GM19467 (cell line): ENCODE data around the gene P2RY2.
"Not testable (repeated sequence)": the region's sequence is repeated elsewhere in the genome, so short reads cannot be mapped to it uniquely, and the experiment has no call there.

Source experiments
- ATAC-seq: cut with Tn5 transposase; IDR thresholded peaks from one replicate; pipeline ENCODE4 v1.9.1; 2021; ENCODE audit warnings: mild to moderate bottlenecking, moderate library complexity; ENCODE audit not compliant: unreplicated experiment

The P2RY2 gene

GRCh38 chr11:73265853-73266645 is 48.0 kb downstream of the P2RY2 start:
- no peak for ATAC-seq

DNA sequence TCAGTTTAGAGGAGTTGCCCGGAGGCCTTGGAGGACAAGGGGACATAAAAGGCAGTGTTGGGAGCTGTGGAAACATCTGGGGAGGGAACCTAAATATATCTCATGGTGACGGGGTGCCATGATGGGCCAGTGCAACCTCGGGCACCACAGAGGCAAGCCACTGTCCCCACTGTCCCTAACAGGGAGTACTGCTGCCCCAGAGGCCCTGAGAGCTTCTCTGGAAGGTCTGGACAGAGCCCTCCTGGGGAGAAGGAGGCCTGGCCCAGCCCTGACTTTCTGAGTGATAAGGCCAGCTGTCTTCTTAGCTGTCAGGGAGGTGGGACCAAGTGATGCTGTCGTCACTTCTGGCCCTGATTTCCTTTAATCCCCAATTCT is 48.6 kb downstream of the P2RY2 start:
- no peak for ATAC-seq

DNA sequence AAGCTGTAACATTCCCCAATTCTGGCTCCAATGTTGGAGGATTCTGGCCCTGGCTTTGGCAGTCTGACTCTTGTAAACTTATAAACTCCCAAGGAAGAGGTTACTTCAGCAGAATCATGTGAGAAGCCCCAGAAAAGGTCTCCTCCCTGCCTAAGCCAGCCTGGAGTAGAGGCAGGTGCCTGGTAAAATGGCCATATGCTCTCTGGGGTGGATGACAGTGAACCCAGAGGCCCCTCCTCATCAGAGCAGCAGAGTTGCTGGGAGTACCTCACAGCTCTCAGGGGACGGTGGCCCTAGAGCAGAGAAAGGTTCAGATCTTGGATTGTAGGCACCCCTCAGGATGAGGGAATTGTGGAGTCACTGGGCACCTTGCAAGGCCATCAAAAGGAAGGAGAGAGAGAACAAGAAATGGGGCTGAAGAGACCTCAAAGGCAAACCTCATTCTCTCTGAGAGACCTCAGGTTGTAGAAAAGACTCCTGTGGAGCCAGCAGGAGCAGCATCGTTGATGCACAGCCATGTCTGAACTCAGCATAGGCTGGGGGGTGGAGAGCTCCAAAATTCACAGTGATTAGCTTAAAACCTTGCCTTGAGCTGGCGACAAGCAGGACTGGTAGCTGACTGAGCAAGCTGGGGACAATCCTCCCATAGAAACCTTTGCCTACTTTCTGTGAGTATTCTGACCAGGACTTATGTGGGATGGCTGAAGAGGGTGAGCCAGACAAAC is 49.2 kb downstream of the P2RY2 start:
- ATAC-seq = no peak

DNA sequence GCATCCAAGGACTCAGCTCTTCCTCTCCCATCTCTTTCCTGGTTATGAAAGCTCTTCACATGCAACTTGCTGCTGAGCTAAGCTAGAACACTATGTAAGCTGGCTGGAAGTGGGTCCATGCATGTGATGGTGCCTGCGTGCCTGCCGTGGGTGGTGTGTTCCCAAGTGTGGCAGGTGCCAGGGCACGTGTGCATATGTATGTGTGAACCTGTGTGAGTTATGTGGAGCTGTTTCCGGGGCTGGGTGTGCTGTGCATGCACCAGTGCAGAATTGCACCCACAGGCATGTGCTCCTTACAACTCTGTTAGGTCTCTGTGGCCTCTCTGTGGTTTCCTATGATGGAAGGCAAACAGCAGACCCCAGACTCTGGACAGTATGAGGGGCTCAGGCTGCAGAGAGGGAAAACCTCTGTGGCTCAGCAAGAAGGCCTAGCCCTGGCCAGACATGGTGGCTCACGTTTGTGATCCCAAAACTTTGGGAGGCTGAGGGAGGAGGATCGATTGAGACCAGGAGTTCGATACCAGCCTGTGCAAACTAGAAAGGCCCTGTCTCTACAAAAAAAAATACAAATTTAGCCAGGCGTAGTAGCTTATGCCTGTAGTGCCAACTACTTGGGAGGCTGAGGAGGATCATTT is 49.9 kb downstream of the P2RY2 start:
- ATAC-seq = no peak

DNA sequence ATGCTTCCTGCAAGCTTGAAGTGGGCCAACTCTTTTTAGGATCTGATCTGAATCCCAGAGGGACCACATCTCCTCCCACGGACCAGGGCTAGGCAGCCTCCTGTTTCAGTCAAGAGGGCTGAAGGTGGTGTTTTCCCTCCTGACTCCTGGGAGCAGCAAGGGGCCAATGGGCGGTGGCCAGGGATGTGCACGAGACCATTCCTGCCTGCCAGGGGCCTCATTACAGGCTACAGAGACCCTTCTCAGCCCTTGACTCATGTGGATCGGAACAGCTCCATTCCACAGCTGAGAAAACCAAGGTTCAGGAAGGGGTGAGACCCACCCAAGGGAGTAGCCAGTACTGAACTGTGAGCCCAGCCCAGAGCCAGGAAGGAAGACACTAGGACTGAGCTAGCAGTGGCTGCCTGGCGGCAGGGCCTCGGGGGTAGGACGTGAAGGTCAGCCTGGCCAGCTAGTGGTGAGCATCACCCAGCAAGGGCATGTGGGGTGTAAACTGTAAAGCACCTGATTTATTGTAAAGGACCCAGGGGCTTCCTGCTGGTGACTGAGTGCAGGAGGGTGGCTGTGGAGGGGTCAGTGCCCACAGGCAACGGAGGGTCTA is 50.7 kb downstream of the P2RY2 start:
- ATAC-seq = no peak

DNA sequence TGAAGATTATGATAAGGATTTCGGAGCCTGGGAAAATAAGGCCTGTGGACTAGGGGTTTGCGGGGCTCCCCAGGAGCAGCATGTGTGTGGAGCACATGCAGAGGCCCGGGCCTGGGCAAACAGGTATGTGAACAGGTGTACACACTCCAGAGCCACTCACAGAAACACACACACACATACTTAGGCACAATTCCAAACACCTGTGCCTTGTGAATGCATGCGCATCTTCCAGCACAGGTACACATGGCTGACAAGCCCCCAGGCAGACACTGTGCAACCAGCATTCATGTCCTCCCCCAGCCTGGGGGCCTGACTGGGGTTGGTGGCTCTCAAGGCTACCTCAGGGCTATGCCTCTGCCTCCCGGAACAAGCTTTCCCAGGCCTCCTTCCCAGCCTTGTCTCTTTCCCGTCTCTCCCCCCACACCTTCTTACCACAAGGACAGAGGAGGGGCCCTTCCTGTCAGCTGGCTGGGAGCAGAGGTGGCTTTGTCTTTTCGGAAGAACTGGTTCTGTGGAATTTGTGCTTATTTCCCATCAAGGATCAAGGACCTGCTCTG is 51.5 kb downstream of the P2RY2 start:
- no peak for ATAC-seq

- ATAC-seq = no peak
These were observed 52.2 kb downstream of the P2RY2 start for GRCh38 chr11:73270016-73270854.

DNA sequence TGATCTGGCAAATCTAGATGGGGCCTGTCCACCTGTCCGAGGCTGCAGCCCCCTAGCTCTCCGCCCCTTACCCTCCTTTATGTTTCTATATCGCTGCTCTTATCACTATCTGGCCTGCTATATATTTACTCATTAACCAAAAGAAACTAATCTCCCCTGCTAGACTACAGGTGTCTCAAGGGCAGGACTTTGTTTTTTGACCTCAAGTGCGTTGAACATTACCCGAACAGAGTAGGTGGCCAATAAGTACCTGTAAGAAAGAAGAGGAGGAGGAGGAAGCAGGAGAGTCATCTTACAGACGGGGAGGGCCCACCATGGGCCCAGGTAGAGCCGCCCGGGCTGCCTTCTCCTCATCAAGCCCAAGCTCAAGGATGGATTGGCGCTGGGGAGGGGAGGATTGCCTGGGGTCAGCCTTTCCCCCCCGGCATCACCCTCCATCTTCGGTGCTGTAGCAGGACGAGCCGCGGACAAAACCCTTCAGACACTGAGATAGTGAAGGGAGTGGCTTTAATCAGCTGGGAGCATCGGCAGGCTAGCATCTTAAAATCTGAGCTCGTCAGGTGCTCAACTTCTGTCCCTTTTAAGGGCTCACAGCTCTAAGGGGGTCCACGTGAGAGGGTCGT is 52.9 kb downstream of the P2RY2 start:
- ATAC-seq = no peak

GRCh38 chr11:73271478-73271865 is 53.4 kb downstream of the P2RY2 start:
- ATAC-seq = not testable (repeated sequence)

DNA sequence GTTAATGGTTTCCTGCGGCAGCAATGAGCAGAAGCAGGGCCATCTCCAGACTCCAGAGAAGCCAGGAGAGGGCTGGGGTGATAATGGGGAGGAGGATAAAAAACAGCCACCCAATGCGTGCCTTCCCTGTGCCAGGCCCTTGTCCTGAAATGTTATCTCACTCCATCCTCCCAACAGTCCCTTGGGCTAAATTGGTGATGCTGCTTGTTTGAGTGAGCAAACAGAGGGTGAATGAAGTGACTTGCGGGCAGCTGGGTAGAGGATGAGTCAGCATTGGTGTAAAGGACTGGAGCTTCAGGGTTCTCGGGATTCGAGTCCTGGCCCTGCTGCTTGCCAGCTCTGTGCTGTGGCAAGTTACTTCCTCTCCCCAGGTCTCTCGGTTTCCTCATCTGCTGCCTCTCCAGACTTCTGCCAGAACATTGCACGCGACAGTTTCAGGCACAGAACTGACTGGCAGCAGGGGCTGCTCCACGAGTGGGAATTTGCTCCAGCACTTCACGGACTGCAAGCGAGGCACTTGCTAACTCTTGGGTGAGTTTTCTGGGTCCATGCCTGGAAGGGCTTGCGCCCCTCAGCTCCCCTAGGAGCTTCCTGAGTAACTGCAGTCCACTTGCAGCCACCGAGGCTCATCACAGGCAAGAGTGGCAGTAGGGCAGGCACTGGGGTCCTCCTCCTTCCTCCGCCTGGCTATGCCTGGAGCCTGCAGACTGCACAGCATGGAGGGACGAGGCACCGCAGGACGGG is 54.0 kb downstream of the P2RY2 start, which contains the start of gene P2RY6:
TSS of gene P2RY6 (plus strand) at position 403 of the 744 bp plus-strand sequence. CDS start 24,181 bp downstream, outside the sequence.
- no peak for ATAC-seq

DNA sequence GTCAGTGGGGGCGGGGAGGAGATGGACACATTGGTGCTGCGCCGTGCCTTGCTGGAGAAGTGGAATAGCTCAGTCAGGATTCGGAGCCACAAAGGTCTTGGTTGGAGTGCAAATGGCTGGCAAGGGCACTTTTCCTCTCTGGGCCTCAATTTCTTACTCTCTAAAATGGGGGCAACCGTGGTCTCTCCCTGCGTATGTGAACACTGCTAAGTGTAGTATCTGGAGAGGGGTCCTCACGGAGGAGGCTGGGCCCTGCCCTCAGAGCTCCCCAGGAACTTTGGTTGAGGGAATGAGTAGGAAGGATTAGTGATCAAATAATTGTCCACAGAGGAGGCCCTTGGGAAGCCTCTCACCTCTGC is 54.6 kb downstream of the P2RY2 start:
- no peak for ATAC-seq

DNA sequence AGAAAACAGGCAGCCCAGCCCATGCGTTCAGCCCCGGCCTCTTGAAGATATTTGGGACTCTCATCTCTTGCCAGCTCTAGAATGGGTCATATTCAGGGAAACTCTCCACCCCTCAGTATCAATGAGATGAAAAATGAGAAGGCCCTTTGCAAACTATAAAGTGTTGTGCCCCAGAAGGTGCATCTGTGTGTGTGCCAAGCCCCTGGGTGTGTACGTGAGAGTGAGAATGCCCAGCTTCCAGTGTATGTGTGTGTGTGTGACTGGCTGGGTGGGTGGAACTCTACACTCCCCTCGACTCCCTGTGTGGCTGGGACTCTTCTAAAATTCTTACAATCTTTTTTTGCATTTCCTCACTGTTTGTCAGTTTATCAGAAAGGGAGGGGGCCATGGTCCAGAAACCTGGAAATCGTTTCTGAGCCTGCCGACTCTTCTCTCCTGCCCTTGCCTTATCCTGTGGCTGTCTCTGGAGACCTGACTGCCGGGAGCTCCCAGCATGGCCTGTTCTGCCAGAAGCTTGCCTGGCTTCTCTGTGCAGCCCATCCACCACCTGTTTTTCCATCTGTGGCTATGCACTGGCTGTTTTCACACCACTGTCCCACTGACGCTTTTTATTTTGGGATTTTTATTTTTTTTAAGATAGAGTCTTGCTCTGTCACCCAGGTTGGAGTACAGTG is 55.3 kb downstream of the P2RY2 start:
- ATAC-seq = no peak

DNA sequence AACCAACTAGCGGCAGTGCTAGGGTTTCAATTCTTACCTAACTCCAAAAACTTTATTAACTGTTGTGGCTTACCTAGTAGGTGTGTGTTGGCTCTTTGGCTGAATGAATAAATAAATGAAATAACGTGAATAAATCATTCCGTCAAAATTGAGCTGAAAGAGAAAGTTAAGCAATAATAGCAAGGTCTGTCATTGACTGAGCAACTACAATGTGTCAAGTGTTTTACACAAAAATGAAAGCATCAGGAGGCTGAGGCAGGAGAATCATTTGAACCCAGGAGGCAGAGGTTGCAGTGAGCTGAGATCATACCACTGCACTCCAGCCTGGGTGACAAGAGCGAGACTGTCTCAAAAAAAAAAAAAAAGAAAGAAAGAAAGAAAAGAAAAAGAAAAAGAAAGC is 56.1 kb downstream of the P2RY2 start:
- not testable (repeated sequence) for ATAC-seq

- ATAC-seq = no peak
These were observed 56.8 kb downstream of the P2RY2 start for GRCh38 chr11:73274722-73275380.

- ATAC-seq = no peak
These were observed 57.3 kb downstream of the P2RY2 start for GRCh38 chr11:73275381-73275750.

- ATAC-seq = no peak
These were observed 59.4 kb downstream of the P2RY2 start for GRCh38 chr11:73277467-73277866.

DNA sequence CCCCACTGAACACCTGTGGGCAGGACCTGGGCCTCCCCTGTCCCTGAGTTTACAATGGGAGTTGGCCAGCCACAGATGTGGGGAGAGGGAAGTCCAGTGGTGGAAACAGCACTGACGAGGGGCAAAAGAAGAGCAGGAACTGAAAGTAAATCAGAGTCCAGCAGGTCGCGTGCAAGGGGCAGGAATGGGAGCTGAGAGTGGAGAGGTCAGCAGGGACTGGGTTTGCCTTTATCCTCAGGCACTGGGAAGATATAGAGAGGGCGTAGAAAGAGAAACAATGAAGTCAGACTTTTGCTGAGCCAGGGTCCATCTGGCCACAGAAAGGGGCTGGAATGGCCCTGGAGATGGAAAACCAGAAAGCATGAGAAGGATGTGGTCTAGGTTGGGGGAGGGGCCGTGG is 62.5 kb downstream of the P2RY2 start:
- no peak for ATAC-seq

DNA sequence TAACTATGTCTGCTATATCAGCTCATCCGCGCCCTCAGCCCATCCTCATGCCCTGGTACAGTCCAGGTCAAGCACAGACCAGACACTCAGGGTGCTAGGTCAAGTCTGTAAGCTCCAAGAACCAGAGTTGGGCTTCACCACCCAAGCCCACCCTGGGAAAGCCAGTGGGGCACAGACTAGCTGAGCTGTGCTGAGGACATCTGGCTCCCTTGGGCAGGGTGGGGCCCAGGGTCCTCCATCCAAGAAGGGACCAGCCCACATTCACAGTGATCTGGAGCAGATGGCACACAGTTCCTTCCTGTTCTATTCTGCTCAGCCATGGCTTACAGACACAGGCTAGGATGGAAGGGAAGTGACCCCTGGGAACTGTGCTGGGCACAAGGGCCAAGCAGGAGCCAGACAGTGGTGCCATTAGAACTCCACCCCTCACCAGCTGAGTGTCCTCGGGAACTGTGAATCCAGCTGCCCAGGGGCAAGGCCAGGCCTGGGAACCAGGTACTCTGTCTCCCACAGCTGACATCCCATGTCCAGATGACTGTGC is 63.2 kb downstream of the P2RY2 start:
- no peak for ATAC-seq
